Colonic mucosa (tissue), 4 donors: ENCODE data around the gene PTPN12. TPM values are rescaled to one million over a fixed set of nuclear protein-coding genes. Genes with fewer than 3 reads are reported as not detected.
A peak's percentile ranks its signal among the peaks of the same experiment; 100 is the strongest.

Source experiments
- DNase-seq: peaks from one replicate; pipeline ENCODE4 v3.0.0-alpha.2; 2020
- H3K27ac ChIP-seq: fragments of 200-600 bp; one replicate; pipeline ENCODE4 v1.8.0; 2021
- H3K27me3 ChIP-seq: fragments of 200-600 bp; one replicate; pipeline ENCODE4 v1.8.0; 2021
- H3K36me3 ChIP-seq: fragments of 200-600 bp; one replicate; pipeline ENCODE4 v1.8.0; 2021
- H3K4me1 ChIP-seq: fragments of 200-600 bp; one replicate; pipeline ENCODE4 v1.8.0; 2021; ENCODE audit warnings: mild to moderate bottlenecking
- H3K4me3 ChIP-seq: fragments of 200-600 bp; one replicate; pipeline ENCODE4 v1.8.0; 2021
- H3K9ac ChIP-seq, 2 donors: one replicate each; pipeline ENCODE4 v1.7.0; 2013; ENCODE audit warnings: control low read depth in 2 of 2, low read depth in 2 of 2, low read length in 2 of 2
- H3K9me3 ChIP-seq: fragments of 200-600 bp; one replicate; pipeline ENCODE4 v1.8.0; 2021
- CTCF ChIP-seq: fragments of 200-600 bp; IDR thresholded peaks from one replicate; pipeline ENCODE4 v1.8.0; 2022; ENCODE audit warnings: antibody characterized with exemption, mild to moderate bottlenecking
- intact Hi-C: fragments of 100-400 bp; cut with DNase I; formaldehyde crosslinking; loops from one replicate; pipeline ENCODE4 v1.14.1; 2022
- total RNA-seq, 2 donors: library from RNA; stranded (reverse); fragmentation: NEBNext Ultra II Directional in 1 of 2; extraction: Animal tissue kit (Norgen Biotek cat#: 25700) in 1 of 2; gene quantifications; one replicate each; pipeline ENCODE4 v1.2.1, GENCODE V29; 2021
- donor health status: healthy.
- donor health status: DM: no; HTN: no; CAD: no.
- donor health status: DM: no; HTN: no; CAD: no.

Gene PTPN12
- total RNA-seq, 2 donors from 2014 or later: 34.0 to 51.3 TPM

- Histone ChIP-seq H3K36me3 (no peaks in the 10 kb centered on the region), H3K27me3 (no peaks in the 10 kb centered on the region), H3K9me3 (no peaks in the 10 kb centered on the region), H3K27ac (no peak overlapping the region), H3K4me1 (no peaks in the 10 kb centered on the region), H3K9ac (no peak overlapping the region), H3K4me3 (no peak overlapping the region)
- DNase-seq: no peak
- TF ChIP-seq CTCF: no peak
- intact Hi-C loops: no loop called here
Measured at GRCh38 chr7:77664715-77665114, 127.6 kb downstream of the PTPN12 start.

GRCh38 chr7:77665161-77665560 lies 128.1 kb downstream of the PTPN12 start:
- no peak overlapping the region for H3K27ac ChIP-seq
- H3K9me3 ChIP-seq: no peaks in the 10 kb centered on the region
- no peaks in the 10 kb centered on the region for H3K36me3 ChIP-seq
- no peaks in the 10 kb centered on the region for H3K4me1 ChIP-seq
- no peak overlapping the region for H3K9ac ChIP-seq
- H3K4me3 ChIP-seq: no peak overlapping the region
- TF ChIP-seq CTCF: no peak
- intact Hi-C loops: no loop called here
- H3K27me3 ChIP-seq: no peaks in the 10 kb centered on the region
- DNase-seq: no peak

- DNase-seq: peak; percentile 62
- H3K27me3 ChIP-seq: no peaks in the 10 kb centered on the region
- TF ChIP-seq CTCF: no peak
- no peaks in the 10 kb centered on the region for H3K36me3 ChIP-seq
- intact Hi-C loops: no loop called here
- H3K27ac ChIP-seq: peak overlapping the region; percentile 75
- no peak overlapping the region for H3K4me3 ChIP-seq
- no peaks in the 10 kb centered on the region for H3K9me3 ChIP-seq
- H3K9ac ChIP-seq: peak overlapping the region in 1 of 2 donors; percentile 15
- no peaks in the 10 kb centered on the region for H3K4me1 ChIP-seq
Measured at GRCh38 chr7:77667459-77668086, 130.5 kb downstream of the PTPN12 start.

GRCh38 chr7:77674878-77675277 lies 137.8 kb downstream of the PTPN12 start:
- Histone ChIP-seq H3K4me1 (no peaks in the 10 kb centered on the region), H3K27me3 (no peaks in the 10 kb centered on the region), H3K9ac (no peak overlapping the region), H3K4me3 (no peak overlapping the region), H3K36me3 (no peaks in the 10 kb centered on the region), H3K27ac (no peak overlapping the region), H3K9me3 (no peaks in the 10 kb centered on the region)
- no peak for TF ChIP-seq CTCF
- intact Hi-C loops: no loop called here
- DNase-seq: peak; percentile 79

- Histone ChIP-seq H3K36me3 (no peaks in the 10 kb centered on the region), H3K27ac (peak overlapping the region; percentile 66), H3K4me1 (no peaks in the 10 kb centered on the region), H3K27me3 (no peaks in the 10 kb centered on the region), H3K9ac (peak overlapping the region in 1 of 2 donors; percentile 19), H3K4me3 (no peak overlapping the region), H3K9me3 (no peaks in the 10 kb centered on the region)
- no peak for TF ChIP-seq CTCF
- intact Hi-C loops: no loop called here
- no peak for DNase-seq
Measured at GRCh38 chr7:77679608-77680007, 142.5 kb downstream of the PTPN12 start.
